ENCODE measurements around the gene RCC1.

DNA sequence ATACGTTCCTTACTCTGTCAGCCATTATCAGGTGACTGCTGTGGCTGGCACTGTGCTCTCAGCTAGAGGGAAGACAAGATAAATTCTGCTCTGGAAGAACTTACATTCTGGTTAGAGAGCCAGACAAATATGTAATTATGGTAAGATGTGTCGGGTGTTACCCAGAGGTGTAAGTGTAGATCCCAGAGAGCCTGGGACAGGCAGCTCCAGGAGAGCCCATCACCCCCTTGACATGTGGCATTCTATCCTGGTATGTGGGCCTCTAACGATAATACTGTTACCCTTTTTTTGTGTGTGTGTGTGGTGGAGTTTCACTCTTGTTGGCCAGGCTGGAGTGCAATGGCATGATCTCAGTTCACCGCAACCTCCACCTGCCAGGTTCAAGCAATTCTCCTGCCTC lies 66.1 kb downstream of the RCC1 start:
- TF ChIP-seq, protein P1, sequence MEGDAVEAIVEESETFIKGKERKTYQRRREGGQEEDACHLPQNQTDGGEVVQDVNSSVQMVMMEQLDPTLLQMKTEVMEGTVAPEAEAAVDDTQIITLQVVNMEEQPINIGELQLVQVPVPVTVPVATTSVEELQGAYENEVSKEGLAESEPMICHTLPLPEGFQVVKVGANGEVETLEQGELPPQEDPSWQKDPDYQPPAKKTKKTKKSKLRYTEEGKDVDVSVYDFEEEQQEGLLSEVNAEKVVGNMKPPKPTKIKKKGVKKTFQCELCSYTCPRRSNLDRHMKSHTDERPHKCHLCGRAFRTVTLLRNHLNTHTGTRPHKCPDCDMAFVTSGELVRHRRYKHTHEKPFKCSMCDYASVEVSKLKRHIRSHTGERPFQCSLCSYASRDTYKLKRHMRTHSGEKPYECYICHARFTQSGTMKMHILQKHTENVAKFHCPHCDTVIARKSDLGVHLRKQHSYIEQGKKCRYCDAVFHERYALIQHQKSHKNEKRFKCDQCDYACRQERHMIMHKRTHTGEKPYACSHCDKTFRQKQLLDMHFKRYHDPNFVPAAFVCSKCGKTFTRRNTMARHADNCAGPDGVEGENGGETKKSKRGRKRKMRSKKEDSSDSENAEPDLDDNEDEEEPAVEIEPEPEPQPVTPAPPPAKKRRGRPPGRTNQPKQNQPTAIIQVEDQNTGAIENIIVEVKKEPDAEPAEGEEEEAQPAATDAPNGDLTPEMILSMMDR (IDR thresholded peaks at IDR 0.05), result no peak
- no peak for TF ChIP-seq POLR2A (IDR thresholded peaks at IDR 0.05)
